ENCODE measurements around the gene ABCB8.
"Not testable (repeated sequence)": the region's sequence is repeated elsewhere in the genome, so short reads cannot be mapped to it uniquely, and the experiment has no call there.

The ABCB8 gene

GRCh38 chr7:151014950-151015349, 13.3 kb upstream of the ABCB8 start:
- no peak for DNase-seq (ENCODE audit: low read depth)

- DNase-seq (ENCODE audit: low read depth) = no peak
Observed at GRCh38 chr7:151015967-151016366, 12.3 kb upstream of the ABCB8 start.

- DNase-seq (ENCODE audit: low read depth) = no peak
Observed at GRCh38 chr7:151016505-151016904, 11.7 kb upstream of the ABCB8 start.

DNA sequence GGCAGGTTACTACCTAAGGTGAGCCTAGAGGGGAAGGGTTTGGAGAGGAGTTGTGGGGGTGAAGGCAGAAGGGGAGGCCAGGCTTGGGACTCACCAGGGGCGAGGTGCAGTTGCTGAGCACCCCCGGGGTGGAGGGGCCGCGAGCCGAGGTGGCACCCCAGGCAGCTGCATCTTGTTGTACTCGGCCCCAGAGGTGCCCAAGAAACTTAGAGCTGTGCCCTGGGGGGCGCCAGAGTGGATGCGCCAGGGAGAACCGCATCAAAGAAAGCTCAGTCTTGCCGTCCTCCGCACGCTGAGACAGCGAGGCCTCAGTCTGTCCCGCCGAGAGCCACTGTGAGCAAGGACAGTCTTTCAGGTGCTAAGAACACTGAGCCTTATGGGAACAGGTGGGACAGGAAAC, 11.3 kb upstream of the ABCB8 start:
- no peak for DNase-seq (ENCODE audit: low read depth)

DNA sequence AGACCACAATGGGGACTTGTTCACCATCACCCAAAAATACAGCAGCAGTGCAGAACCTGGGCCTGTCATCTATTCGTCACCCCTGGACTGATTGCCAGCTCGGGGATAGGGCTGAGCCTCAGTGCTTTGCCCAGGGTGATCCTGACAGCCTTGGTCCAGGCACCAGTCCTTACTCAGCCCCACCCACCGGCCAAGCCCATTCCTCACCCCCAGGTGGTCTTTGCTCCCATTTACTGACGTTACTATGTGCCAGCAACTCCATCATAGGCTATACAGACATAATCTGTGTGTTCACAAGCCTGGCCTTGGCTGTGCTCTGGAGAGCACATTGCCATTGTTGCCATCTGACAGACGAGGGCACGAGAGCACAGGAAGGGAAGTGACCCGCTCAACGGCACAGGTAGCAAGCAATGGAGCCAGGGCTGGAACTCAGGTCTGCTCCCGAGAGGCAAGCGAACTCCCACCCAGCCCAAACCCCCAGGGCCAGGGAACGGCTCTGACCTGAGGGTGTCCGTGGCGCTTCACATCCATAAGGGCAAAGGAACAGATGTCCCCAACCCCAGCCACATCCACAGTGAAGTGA, 10.8 kb upstream of the ABCB8 start:
- no peak for DNase-seq (ENCODE audit: low read depth)

- peak; percentile 74 for DNase-seq (ENCODE audit: low read depth)
Observed at GRCh38 chr7:151017953-151018420, 10.3 kb upstream of the ABCB8 start.

DNA sequence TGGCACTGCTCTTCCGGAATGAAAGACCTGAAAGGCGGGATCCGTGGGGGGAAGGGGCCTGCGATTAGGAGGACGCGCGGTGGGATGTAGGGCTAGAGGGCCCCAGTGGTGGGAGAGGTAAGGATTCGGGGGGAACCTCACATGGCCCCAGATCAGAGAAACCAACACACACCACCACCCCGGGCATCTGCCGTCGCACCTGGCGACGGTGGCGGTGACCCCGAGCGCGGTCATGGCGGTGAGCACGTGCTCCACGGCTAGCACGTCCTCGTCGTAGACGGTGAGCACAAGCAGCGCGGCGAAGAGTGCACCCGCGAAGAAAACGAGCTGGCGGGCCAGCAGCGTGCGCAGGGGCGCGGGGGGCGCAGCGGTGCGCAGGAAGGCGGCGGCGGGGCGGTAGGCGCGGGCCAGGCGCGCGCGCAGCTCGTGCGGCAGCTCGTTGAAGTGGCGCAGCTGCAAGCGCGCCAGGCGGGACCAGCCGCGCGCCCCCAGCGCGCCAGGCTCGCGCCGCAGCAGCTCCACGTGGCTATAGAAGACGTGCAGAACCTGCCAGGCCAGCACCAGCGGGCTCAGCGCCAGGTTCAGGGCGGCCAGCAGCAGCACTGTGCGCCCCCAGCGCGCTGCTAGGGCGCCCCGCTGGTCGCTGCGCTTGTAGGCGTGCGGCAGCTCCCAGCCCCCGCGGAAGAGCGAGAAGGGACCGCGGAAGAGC, 9.7 kb upstream of the ABCB8 start:
- no peak for DNase-seq (ENCODE audit: low read depth)

DNA sequence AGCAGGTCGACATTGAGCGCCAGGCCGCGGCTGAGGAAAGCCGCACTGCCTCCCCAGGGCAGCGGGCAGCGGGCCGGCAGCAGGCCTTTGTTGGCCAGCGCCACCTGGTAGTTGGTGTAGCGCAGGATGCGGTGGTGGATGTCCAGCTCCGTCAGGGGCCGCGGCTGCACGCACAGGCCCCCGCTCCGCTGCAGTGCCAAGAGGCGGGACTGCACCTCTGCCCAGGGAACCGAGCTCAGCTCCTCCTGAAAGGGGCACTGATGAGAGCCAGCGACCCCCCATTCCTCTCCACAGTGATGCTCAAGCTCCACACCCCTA, 9.2 kb upstream of the ABCB8 start:
- no peak for DNase-seq (ENCODE audit: low read depth)

GRCh38 chr7:151020231-151020630, 8.0 kb upstream of the ABCB8 start:
- DNase-seq (ENCODE audit: low read depth) = no peak

DNA sequence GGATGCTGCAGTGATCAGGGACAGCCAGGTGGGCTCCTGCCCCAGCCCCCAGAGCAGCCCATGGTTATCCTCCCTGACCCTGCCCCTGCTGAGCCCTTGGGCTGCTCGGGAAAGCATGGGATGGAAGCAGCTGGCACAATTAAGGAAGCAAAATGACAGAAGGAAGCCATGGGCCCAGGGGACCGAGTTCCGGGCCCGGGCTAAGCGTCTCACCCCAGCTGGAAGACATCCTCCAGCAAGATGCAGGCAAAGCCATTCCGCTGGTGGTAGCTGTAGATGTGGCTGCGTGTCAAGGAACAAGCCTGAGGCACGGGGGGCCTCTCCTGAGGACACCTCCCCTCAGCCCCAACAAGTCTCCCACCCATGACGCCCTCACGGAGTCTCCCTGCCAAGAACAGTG, 5.0 kb upstream of the ABCB8 start:
- no peak for DNase-seq (ENCODE audit: low read depth)

- no peak for DNase-seq (ENCODE audit: low read depth)
Observed at GRCh38 chr7:151024435-151025056, 3.7 kb upstream of the ABCB8 start, which contains the start of gene ATG9B. ATG9B (minus strand) TSS chr7:151024494; CDS start chr7:151024423, 71 bp downstream.

DNA sequence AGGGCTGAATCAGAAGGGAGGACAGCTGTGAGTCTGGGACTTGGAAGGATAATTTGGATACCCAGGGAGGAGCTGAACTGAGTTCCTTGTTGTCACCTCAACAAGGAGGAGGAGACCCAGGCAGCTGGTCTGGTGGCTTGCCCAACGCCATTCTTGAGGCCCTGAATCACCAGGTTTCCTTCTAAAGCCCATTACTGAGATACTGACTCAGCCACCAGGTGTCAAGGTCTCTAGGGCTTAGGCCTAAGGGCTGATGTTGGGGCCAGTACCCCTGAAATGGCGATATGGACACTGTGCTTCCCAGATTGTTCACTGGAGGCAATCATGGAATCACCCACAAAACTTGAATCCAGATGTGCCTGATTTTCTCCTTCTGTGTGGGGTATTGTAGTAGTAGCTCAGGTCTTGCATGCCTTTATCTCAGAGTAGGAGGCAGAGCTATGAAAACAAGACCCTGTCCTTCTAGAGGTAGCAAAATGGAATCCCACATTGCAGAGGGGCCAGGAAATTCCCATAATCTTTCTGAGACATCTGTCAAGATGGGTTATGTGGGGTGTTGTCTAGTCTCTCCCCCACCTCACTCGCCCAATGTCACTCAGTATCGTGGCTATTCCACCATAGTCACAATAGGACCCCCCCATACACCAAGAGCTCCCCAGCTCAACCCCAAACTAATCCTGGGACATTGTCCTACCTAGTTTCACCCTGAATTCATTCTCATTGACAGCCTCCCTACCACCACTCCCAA, 2.2 kb upstream of the ABCB8 start:
- DNase-seq (ENCODE audit: low read depth) = no peak

GRCh38 chr7:151026771-151027727, 1.2 kb upstream of the ABCB8 start:
- not testable (repeated sequence) for DNase-seq (ENCODE audit: low read depth)

DNA sequence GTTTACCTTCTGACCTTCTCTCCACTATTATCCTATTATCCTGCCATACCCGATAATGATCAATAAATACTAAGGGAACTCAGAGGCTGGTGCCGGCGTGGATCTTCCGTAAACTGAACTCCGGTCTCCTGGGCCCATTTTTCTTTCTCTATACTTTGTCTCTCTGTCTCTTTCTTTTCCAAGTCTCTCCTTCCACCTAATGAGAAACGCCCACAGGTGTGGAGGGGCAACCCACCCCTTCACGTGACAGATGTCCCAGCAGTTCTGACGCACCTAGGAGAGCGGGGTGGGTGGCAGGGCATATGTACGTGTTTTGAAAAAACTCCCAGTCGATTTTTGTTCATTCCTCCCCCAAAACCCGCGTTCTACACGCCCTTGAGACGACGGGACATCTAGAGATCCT, 521 bp upstream of the ABCB8 start:
- DNase-seq (ENCODE audit: low read depth) = not testable (repeated sequence)

DNA sequence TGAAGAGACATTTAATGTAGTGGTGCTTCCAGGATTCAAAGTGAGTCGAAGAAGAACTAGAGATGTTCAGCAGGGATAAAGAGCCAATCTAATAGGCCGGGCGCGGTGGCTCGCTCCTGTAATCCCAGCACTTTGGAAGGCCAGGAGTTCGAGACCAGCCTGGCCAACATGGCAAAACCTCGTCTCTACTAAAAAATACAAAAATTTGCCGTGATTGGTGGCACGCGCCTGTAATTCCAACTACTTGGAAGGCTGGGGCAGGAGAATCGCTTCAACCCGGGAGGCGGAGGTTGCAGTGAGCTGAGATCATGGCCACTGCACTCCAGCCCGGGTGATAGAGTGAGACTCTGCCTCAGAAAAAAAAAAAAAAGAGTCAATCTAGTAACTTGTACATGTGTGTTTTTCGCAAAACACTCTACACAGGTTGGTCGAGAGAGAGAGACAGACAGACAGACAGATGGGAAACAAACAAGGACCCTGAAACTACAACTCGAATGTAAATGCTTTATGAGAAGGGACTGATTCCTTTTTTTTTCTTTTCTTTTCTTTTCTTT, 775 bp downstream of the ABCB8 start:
- no peak for DNase-seq (ENCODE audit: low read depth)

DNA sequence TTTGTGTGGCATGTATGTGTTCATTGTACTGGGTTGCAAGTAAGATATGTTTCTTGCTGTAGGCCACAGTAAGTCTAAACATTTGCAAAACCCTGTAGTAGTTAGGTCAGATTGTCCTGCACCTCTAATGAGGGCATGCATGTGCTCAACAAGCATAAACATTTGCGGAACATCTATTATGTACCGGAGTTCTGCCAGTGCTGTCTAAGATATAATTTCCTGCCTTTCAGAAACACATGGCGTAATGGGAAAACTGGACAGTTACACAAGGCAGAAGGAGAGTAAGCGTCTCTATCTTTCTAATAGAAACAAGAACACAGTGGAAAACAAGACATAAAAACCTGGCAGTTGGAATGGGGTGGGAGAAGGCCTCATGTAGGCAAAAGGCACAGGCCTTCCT, 2.8 kb downstream of the ABCB8 start:
- DNase-seq (ENCODE audit: low read depth) = no peak

DNA sequence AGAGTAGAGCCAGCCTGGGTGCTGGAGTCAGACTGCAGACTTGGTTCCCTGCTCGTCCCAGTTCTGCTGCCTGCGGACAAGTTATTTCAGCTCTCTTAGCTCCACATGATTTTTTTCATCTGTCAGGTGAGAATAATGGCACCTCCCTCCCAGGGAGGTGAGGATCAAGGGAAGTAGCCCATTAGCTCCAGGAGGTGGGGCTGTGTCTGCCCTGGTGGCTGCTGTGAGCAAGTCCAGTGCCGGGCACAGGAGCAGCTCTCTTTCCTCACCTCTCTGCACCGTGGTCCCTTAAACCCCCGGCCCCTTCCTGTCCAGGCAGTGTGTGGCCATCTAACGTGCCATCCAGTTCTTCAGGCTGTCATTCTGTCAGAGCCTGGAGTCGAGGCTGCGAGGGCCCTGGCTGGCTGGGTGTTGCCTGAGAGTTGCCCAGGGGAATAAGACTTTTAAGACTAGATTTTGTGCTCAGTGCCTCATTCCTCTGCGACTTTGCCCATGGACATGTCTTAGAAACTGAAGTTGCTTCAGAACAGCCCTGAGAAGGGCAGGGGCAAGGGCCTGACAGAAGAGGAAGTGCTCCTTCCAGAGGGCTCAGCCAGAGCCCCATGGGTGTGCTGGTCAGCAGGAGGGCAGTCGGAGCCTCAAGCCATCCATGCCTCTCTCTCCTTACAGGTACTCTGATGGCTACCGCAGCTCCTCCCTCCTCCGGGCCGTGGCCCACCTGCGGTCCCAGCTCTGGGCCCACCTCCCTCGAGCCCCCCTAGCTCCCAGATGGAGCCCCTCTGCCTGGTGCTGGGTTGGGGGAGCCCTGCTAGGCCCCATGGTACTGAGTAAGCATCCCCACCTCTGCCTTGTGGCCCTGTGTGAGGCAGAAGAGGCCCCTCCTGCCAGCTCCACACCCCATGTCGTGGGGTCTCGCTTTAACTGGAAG, 5.0 kb downstream of the ABCB8 start:
- DNase-seq (ENCODE audit: low read depth) = no peak

GRCh38 chr7:151033864-151034249, 5.6 kb downstream of the ABCB8 start:
- DNase-seq (ENCODE audit: low read depth) = no peak

DNA sequence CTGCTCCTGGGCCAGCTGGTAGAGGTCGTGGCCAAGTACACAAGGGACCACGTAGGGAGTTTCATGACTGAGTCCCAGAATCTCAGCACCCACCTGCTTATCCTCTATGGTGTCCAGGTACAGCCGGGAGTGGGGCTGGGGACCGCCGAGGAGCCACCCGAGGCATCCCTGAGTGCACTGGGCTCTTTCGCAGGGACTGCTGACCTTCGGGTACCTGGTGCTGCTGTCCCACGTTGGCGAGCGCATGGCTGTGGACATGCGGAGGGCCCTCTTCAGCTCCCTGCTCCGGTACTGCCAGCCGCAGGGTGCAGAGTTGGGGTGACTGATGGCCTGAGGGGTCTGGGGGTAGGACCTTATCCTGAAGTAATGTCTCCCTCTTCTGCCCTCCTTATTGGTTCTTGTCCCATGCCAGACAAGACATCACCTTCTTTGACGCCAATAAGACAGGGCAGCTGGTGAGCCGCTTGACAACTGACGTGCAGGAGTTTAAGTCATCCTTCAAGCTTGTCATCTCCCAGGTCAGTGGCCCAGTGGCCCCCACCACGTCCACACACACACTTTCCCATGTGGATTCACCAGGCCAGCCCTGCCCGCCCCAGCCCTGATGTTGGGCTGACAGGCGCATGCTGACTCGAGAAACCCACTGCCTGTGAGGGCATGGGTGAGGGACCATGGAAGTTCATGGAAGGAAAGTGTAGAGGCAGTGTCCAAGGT, 6.2 kb downstream of the ABCB8 start:
- no peak for DNase-seq (ENCODE audit: low read depth)

Data from stimulated activated CD8-positive, alpha-beta memory T cell treated with anti-CD3 and anti-CD28 coated beads, Interleukin-15, amount 100 ng/mL, for 24 hours (primary cell).